CD4-positive, alpha-beta T cell treated with Interleukin-17A for 1 hour (primary cell): Measurements from ENCODE around the gene PA2G4.
"Not testable (repeated sequence)": the region's sequence is repeated elsewhere in the genome, so short reads cannot be mapped to it uniquely, and the experiment has no call there.

Experiments
- DNase-seq: peaks from one replicate; pipeline ENCODE4 v3.0.0-alpha.2; 2020

PA2G4 gene

DNA sequence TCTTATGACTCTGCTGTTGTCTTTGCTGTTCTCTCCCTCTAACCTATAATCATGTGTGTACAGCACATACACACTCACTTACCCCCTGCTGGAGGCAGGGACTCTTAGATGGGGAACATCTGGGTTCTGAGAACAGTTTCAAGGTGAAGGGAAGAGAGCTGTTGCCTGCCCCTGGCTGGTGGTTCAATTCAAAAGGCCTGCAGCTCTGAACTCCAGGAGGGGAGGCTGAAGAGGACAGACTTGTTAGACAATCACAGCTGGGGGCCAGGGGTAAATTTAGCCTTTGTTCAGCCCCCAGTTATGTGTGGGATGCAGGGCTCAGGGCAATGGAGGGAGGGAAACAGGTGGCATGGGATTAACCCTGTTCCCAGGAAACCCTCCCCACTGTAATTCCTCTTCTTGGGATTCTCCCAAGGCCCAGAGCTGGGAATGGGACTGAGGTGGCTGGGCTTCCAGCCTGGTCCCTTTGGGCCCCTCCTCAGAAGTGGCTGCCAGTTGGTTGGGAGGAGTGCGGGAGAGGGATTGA lies 50.0 kb downstream of the PA2G4 start:
- DNase-seq: no peak

DNA sequence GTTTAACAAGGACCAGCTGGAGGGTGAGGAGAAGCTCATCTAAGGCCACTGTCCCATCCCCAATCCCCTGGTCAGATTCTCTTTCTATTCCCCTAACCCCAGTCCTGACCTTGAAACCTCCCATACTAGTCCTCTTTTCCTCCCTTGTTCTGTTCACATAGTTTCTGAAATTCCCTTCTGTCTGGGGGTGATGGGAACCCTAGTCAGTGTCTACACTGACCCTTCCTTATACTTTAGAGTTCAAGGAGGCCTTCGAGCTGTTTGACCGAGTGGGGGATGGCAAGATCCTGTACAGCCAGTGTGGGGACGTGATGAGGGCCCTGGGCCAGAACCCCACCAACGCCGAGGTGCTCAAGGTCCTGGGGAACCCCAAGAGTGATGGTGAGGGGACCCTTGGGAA lies 50.5 kb downstream of the PA2G4 start:
- DNase-seq: no peak

DNA sequence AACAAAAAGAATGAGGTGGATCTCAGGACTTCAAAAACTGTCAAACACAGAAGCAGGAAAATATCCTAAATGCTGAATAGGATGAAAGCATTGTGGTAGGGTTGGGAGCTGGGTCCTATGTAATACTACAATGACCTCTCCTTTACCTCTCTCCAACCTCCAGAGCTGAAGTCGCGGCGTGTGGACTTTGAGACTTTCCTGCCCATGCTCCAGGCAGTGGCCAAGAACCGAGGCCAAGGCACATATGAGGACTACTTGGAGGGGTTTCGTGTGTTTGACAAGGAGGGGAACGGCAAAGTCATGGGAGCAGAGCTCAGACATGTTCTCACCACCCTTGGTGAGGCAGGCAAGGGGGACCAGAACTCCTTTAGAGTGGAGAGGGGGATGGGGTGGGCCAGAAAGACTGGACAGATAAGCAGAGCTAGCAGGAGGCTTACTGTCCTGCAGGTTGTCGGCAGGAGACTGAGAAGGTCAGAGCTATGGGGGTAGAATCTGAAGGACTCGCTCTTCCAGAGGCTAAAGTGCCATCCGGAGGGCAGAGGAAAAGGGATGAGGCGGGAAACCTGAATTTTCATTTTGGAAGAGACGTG lies 51.0 kb downstream of the PA2G4 start:
- no peak for DNase-seq

DNA sequence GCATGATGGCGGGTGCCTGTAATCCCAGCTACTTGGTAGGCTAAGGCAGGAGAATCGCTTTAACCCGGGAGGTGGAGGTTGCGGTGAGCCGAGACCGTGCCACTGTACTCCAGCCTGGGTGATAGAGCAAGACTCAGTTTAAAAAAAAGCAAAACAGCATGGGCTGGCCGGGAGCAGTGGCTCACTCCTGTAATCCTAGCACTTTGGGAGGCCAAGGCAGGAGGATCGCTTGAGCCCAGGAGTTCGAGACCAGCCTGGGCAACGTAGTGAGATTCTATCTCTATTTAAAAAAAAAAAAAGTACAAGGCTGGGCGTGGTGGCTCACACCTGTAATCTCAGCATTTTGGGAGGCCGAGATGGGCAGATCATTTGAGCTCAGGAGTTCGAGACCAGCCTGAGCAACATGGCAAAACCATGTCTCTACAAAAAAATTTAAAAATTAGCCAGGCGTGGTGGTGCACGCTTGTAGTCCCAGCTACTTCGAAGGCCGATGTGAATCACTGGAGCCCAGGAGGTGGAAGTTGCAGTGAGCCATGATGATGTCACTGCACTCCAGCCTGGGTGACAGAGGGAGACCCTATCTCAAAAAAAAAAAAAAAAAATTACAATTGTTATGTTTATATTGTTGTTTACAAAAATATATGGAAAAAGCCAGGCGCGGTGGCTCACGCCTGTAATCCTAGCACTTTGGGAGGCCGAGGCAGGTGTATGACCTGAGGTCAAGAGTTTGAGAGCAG lies 52.3 kb downstream of the PA2G4 start:
- DNase-seq: not testable (repeated sequence)

DNA sequence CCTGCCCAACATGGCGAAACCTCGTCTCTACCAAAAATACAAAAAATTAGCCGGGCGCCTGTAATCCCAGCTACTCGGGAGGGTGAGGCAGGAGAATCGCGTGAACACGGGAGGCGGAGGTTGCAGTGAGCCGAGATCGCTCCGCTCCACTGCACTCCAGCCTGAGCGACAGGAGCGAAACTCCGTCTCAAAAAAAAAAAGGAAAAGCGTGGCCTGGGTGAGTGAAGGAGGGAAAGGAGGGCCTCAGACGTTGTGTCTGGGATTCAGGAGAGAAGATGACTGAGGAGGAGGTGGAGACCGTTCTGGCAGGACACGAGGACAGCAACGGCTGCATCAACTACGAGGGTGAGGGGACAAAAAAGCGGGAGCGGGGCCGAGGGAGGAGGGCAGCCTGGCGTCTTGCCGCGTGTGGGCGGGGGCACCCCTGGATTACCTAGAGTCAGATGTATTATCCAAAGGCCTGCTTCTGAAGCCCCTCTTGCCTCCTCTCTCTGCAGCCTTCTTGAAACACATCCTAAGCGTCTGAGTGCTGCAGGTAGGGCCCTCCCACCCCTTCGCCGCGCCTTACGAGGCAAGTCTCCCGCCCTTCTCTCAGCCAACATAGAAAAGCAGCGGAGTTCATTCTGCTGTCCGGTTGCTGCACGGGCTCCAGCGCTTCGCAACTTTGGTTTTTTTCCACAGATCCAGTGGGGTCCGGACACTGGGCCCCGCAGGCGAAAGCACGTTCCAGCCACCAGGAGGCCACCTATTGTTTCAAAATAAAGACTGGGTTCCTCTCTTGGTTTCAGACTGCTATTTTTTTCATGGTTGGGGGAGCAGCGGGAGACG lies 53.1 kb downstream of the PA2G4 start:
- DNase-seq: peak; percentile 77

DNA sequence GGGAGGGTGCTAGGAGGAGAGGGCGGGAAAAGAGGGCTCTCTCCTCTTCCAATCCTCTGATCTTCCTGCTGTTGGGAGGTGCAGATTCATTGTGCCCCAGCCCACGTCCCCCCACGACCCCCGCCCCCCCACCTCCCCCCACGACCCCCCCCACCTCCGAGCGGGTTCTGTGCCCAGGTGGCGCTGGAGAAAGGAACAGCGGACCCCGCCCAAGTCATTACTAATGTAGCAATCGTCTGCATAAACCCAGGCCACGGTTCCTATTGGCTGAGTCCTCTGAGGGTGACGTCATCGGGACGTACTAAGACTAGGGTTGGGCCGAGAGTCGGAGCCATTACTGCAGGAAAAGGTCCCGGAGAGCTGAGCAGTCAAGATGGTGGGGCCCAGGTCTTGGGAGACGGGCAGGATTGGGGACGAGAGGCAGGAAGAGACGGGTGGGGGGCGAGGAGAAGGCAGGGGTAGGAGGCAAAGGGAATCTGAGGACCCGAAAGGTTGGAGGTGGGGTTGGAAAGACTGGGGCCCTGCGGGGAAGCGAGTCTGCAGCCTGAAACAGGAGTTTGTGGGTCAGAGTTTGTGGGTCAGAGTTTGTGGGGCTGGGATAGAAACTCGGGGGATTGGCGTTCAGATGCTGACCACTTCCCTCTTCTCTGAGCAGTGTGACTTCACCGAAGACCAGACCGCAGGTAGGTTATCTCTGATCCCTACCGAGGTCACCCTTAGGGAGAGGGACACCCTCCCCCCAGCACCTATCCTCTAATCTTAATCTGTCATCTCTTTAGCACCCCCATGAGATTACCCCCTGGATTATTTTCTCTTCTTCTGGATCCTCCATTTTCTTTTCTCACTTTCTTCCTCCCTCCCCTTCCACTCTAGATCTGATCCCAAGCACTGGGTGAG lies 53.9 kb downstream of the PA2G4 start, which contains the start of gene MYL6:
MYL6 (plus strand) TSS at position 331 of the 897 bp plus-strand sequence; CDS start at position 374, 43 bp downstream.
- DNase-seq: peak; percentile 96

DNA sequence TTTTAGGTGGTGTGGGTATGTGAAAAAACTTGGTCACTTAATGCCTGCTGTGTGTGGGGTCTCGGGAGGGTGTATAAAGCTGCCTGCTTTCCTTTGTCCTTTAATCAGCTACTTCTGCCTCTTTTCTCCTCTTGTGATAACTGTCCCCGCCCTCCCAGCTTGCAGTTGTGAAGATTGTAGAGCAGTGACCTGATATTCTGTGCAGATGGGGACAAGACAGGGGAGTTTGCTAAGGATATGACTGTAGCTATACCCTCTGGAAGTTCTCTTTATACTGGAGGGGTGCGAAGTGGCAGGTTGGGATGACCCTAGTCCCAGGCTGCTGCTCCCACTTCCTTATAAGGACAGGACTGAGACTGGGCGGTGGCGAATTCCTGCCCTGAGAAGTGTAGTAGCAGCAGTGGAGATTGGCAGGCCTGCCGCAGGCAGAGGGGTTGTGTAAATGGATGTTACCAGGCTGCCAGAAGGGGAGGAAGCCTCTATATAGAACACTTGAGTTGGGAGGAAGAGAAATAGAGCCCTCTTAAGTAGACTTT lies 54.6 kb downstream of the PA2G4 start:
- DNase-seq: peak; percentile 42

DNA sequence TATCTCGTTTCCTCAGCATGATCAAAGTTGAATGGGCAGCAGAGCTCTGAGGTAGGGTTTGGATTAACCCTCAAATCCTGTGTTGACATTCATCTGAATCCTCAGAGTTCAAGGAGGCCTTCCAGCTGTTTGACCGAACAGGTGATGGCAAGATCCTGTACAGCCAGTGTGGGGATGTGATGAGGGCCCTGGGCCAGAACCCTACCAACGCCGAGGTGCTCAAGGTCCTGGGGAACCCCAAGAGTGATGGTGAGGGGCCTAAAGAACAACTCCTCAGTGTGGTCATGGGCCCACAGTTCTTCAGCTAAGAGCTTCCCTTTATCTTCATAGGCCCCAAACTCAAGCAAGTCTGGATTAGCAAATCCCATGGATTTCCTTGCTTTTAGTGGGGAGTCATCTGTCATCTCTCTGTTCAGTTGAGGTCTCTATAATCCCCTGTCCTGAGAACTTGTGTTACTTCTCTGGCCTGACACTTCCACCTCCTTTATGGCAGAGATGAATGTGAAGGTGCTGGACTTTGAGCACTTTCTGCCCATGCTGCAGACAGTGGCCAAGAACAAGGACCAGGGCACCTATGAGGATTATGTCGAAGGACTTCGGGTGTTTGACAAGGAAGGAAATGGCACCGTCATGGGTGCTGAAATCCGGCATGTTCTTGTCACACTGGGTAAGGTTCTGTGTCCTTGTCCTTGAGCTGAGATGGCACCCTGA lies 55.3 kb downstream of the PA2G4 start:
- peak; percentile 25 for DNase-seq

DNA sequence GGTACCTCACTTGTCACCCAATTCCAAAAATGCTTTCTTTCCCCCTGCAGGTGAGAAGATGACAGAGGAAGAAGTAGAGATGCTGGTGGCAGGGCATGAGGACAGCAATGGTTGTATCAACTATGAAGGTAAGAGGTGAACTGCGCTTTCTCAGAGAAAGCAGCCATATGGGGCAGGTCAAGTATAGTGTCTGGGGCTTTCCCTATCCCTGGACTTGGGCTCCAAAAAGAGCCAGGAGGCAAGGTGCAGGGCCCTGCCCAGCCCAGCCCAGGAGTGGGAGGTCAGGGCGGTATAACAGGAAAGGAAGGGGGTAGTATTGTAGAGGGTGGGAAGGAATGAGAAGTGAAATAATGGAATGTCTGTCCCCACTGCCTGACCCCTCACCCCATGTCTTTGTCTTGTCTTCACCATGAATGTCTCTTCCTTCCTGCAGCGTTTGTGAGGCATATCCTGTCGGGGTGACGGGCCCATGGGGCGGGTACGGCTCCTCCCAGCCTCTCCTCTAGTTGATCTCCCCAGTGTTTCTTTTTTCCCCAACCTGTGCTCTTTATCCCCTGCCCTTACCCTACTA lies 55.9 kb downstream of the PA2G4 start:
- DNase-seq: peak; percentile 79

DNA sequence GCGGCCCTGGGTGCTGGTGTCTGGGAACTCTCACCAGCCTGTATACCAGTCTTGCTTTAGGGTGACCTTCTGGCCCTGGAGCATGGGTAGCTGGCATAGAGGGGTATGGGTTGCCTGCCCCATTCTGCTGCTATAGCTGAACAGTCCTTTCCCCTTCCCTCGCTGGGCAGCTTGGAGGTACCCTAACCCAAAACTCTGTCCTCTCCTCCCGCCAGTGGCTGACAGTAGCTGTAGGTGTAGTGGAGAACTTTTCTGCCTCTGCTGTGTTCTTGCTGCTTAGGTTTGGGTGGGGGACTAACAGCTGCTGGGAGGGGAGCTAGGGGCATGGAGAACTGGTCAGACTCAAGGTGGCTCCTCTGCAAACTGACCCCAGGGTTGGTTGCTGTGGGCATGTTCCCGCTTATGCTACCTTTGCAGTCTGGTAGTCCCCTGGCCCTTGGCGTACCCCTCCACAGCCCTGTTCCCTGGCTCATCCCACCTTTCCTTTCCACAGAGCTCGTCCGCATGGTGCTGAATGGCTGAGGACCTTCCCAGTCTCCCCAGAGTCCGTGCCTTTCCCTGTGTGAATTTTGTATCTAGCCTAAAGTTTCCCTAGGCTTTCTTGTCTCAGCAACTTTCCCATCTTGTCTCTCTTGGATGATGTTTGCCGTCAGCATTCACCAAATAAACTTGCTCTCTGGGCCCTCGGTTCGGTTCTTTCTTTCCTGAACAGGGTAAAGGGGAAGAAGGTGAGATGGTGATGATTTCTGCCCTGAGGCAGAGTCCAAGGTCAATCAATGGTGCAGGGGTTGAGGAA lies 56.7 kb downstream of the PA2G4 start:
- DNase-seq: no peak

DNA sequence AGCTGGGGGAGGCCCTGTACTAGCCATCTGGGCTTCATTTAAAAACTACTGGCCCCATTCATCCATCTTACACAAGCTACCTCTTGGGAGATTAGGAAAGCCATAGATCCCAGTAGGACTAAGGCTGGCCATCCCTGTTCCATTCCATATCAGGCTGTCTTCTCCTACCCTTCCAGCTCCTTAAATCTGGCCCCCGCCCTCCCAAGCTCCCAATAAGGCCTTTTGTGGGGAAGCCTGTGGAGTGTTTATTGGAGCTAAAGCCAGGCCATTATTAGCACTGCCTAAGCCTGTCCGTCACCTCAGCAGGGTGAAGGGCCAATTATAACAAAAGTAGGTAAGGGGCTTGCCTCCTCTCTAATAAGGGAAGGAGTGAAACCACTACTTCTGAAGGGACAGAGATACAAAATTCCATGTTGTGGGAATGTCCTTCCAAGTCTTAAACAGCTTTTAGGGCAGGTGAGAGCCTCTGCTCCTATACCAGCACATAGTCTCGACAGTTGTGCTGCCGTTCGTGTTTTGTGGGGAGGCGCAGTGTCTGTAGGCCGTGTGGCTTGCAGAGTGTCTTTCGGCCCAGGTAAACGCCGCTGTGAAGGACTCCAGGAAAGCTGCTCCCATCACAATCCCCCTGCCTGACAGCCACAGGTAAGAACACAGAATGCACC lies 57.5 kb downstream of the PA2G4 start:
- DNase-seq: no peak

DNA sequence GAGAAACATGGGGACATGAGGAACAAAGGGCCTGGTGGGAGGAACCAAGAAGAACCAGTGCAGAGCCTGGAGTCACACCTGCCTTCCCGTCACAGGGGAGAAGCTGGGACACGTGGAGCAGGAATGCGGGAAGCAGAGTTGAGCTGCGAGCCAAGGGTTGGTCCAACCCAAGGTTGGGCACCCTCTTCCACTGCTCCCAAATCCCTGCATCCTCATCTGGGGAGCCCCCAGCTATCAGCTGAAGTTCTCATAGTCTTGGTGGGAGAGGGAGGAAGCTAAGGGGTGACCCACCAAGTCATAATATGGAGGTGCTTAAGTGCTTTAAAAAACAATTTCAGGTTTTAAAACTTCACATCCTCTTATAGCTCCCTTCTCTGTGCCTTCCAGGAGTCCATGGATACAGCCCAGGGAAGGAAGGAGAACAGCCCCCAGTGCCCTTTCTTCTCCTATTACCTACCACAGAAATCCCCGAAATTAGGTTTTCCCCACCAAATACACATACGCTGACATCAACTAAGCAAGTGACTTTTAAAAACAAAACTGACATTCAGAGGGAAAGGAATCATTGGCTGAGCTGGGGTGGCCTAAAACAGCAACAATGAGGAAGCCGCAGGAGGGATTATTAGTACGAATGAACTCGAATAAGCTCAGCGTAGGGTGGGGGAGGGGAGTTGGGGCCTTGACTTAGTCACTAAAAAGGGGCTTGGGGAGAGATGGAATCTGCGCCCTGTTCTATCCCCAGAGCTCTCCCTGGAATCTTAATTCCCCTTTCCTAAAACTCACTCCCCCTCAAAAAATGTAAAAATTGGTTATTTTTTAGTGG lies 58.3 kb downstream of the PA2G4 start:
- peak; percentile 35 for DNase-seq
